Ramos (cell line): ENCODE measurements around the gene TIMM29.

Experiments used
- in situ Hi-C: fragments of 300-500 bp; cut with MboI; formaldehyde crosslinking; loops from one replicate; pipeline ENCODE4 v1.14.3; 2022; ENCODE audit warnings: low sequenced_read_pairs; ENCODE audit not compliant: unreplicated experiment

TIMM29 gene

DNA sequence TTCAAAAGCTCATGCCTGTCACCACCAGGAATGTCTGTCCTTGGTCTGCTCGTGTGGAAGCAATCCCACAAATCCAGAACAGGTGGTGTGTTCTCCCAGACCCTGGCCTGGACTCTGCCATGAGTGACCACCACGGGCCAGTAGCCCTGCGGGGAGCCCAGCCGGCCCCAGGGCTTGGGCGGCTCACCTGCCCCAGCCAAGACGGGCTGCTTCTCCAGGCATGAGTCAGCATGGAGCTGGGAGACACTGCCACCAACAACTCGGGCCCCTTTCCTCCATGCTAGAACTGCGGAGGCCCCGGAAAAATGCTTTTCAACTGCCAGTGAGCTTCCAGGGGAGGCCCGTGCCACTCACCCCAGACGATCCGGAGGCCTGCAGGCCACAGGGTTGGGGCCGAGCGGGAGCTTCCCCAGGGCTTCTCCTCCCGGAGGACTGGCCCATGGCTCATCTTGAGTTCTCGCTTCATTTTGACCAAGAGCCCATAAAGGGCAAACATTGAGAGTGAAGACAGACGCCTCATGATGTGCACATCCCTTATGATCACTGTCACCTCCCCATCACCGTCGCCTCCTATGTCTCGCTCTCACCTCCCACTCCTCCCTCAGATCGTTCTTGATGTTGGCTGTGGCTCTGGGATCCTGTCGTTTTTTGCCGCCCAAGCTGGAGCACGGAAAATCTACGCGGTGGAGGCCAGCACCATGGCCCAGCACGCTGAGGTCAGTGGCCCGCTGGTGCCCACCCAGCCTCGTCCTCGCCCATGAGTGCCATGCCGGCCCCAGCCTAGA lies 16.8 kb upstream of the TIMM29 start:
- in situ Hi-C loops, result no loop called here

- in situ Hi-C loops, result no loop called here
Measured at GRCh38 chr19:10912619-10913018, 16.0 kb upstream of the TIMM29 start.

GRCh38 chr19:10913716-10914340 lies 14.8 kb upstream of the TIMM29 start:
- in situ Hi-C loops, result no loop called here

DNA sequence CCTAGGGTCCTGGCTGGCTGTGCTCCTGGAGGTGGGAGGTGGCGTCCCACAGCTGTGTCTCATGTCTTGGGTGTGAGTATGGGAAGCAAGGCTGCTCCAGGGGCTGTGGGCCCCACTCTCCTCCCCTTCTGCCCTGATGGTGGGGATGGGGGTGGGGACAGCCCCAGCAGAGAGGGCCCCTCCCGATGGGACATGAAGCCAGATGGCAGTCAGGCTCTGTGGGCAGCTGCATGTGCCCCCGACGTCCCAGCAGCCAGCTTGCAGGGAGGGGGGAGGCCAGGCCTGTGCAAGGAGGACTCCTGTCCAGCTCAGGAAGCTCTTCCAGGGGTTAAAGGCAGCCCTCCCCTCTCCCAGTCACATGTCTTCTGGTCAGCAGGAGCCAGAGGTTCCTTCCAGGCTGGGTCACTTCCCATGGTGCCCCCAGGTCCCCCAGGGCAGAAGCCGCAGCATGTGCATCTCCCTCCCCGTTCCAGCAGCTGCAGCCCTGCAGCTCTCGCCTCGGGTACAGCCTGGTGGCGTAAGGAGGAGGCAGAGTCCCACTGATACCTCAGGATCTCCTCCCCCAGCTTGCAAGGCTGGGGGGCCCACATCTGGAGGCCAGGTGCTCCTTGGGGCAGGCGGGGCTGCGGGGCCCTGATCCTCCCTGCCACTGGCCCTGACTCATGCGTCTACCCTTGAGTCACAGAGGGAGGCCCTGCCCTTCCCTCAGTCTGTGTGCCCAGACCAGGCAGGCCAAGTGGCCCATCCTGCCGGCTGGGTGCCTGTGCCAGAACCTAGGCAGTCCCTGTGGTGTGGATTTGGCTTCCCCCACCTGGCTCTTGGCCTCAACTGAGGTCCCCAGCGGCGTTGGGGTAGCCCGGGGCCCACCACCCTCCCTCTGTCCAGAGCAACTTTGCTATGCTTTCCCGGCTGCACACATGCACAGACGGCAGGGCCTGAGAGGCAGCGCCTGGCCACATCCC lies 13.2 kb upstream of the TIMM29 start:
- in situ Hi-C loops, result no loop called here

GRCh38 chr19:10916602-10917001 lies 12.0 kb upstream of the TIMM29 start:
- in situ Hi-C loops, result no loop called here

- in situ Hi-C loops, result no loop called here
Measured at GRCh38 chr19:10918359-10918758, 10.3 kb upstream of the TIMM29 start.

DNA sequence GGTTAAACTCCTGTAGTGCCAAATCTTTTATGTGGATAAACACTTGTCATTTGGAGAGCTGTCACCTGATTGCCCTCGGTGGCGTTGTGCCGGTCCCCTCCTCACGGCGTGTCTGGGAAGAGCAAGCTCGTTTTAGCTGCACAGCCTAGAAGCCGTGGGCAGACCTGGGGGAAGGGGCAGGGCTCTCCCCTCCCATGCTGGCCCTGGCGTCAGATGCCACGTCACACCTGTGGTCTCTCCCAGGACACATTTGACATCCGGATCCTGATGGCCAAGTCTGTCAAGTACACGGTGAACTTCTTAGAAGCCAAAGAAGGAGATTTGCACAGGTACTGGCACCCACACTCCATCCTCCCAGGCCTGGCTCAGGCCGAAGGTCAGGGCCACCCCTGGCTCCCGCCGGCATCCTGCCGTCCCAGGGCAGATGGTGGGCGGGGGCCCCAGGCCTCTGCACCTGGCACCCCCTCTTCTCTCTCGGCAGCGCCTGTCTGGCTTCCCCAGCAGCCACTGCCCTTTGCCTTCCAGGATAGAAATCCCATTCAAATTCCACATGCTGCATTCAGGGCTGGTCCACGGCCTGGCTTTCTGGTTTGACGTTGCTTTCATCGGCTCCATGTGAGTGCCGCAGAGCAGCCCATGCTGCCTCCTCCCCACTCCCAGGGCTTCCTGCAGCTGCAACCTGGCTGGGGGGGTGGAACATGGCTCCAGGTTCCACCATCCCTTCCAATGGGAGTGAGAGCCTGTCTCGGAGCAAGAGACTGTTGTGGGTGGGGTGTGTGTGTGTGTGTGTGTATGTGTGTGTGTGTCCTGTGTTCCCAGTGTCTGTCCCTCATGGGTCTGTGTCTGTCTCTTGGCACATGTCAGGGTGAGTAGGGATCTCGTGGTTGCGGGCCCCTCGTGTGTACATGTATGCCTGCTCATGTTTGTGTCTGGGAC lies 9.0 kb upstream of the TIMM29 start:
- in situ Hi-C loops, result no loop called here

DNA sequence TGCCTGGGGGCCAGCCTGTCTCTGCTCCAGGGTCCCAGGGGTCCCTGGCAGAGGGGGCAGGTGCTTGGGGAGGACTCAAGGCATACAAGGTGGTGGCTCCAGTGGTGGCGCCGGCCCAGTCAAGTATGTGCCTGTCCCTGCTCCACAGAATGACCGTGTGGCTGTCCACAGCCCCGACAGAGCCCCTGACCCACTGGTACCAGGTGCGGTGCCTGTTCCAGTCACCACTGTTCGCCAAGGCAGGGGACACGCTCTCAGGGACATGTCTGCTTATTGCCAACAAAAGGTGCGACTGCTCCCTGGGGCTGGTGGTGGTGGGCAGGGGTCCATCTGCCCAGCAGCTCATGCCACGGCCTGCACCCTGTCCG lies 8.3 kb upstream of the TIMM29 start:
- in situ Hi-C loops, result no loop called here

DNA sequence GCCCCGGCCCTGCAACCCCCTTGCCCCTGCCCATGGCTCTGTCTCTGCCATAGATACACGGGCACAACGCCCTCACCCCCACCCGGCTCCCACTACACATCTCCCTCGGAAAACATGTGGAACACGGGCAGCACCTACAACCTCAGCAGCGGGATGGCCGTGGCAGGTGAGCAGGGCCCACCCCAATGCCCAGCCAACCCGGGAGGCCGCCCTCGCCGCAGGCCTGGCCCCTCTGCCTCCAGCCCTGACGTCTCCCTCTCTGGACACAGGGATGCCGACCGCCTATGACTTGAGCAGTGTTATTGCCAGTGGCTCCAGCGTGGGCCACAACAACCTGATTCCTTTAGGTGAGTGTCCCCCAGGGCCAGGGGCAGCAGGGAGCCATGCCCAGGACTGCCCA lies 7.8 kb upstream of the TIMM29 start:
- in situ Hi-C loops, result no loop called here

DNA sequence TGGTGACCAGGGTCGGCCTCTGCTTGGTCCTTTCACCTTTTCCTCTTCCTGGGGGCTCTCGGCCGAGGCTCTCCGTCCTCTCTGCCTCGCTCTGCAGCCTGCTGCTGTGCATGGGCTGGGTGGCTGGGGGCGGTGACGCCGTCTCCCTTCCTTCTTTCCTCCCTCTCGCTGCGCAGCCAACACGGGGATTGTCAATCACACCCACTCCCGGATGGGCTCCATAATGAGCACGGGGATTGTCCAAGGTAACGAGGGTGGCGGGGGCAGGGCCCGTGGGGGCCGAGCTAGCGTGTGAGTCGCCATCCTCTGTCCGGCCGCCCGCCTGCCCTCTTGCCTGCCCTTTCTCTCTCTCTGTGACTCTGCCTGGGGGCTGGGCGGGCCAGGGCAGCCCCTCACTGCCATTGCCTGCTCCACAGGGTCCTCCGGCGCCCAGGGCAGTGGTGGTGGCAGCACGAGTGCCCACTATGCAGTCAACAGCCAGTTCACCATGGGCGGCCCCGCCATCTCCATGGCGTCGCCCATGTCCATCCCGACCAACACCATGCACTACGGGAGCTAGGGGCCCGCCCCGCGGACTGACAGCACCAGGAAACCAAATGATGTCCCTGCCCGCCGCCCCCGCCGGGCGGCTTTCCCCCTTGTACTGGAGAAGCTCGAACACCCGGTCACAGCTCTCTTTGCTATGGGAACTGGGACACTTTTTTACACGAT lies 7.3 kb upstream of the TIMM29 start:
- in situ Hi-C loops, result no loop called here

DNA sequence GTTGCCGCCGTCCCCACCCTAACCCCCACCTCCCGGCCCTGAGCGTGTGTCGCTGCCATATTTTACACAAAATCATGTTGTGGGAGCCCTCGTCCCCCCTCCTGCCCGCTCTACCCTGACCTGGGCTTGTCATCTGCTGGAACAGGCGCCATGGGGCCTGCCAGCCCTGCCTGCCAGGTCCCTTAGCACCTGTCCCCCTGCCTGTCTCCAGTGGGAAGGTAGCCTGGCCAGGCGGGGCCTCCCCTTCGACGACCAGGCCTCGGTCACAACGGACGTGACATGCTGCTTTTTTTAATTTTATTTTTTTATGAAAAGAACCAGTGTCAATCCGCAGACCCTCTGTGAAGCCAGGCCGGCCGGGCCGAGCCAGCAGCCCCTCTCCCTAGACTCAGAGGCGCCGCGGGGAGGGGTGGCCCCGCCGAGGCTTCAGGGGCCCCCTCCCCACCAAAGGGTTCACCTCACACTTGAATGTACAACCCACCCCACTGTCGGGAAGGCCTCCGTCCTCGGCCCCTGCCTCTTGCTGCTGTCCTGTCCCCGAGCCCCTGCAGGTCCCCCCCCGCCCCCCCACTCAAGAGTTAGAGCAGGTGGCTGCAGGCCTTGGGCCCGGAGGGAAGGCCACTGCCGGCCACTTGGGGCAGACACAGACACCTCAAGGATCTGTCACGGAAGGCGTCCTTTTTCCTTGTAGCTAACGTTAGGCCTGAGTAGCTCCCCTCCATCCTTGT lies 6.5 kb upstream of the TIMM29 start:
- in situ Hi-C loops, result no loop called here

- in situ Hi-C loops, result no loop called here
Measured at GRCh38 chr19:10922638-10923014, 6.0 kb upstream of the TIMM29 start.

- in situ Hi-C loops, result no loop called here
Measured at GRCh38 chr19:10923260-10924112, 5.1 kb upstream of the TIMM29 start.

- in situ Hi-C loops, result no loop called here
Measured at GRCh38 chr19:10924597-10924996, 4.0 kb upstream of the TIMM29 start.

GRCh38 chr19:10927730-10928562 lies 665 bp upstream of the TIMM29 start:
- in situ Hi-C loops, result no loop called here

DNA sequence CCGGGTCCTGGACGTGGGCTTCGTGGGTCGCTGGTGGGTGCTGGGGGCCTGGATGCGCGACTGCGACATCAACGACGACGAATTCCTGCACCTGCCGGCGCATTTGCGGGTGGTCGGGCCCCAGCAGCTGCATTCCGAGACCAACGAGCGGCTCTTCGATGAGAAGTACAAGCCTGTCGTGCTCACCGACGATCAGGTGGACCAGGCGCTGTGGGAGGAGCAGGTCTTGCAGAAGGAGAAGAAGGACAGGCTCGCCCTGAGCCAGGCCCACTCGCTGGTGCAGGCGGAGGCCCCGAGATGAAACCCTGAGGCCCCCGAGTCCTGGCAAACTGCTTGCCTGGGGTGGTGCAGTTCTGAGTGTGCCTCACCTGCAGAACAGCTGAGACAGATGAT lies 787 bp downstream of the TIMM29 start:
- in situ Hi-C loops, result no loop called here
